ENCODE data around the gene SERPINA10. TPM values are rescaled to one million over a fixed set of nuclear protein-coding genes. Genes with fewer than 3 reads are reported as not detected.
A peak's percentile ranks its signal among the peaks of the same experiment; 100 is the strongest.

Gene SERPINA10
- total RNA-seq, 1 experiment from 2014 or later = 7.3 TPM

- DNase-seq = no peak
- intact Hi-C loops (cut with micrococcal nuclease; ENCODE audit: unreplicated experiment) = no loop called here
- TF ChIP-seq CTCF (IDR thresholded peaks at IDR 0.05; ENCODE audit: insufficient read depth in 1 of 2, low read depth in 1 of 2, low read length in 1 of 2, severe bottlenecking in 1 of 2, unreplicated experiment in 1 of 2) = no peak
- Mint-ChIP-seq H3K9me3 (ENCODE audit: unreplicated experiment) (peaks cover 9% of the 10 kb centered on the region), H3K4me1 (ENCODE audit: low read depth, unreplicated experiment) (peaks cover 9% of the 10 kb centered on the region), H3K27ac (ENCODE audit: unreplicated experiment) (no peak overlapping the region), H3K27me3 (ENCODE audit: insufficient read depth, unreplicated experiment) (no peaks in the 10 kb centered on the region), H3K36me3 (ENCODE audit: insufficient read depth, unreplicated experiment) (no peaks in the 10 kb centered on the region), H3K4me3 (ENCODE audit: unreplicated experiment) (no peak overlapping the region)
- Histone ChIP-seq H3K4me3 (ENCODE audit: low read depth, low read length) (no peak overlapping the region), H3K36me3 (ENCODE audit: control insufficient read depth, insufficient read depth, low read length) (0 out of 2 replicates have a peak, but pooled peaks cover 1% of the 10 kb centered on the region), H3K27me3 (replicated peaks; ENCODE audit: control insufficient read depth, insufficient read depth, low read length) (no peaks in the 10 kb centered on the region), H3K4me1 (peaks cover 46% of the 10 kb centered on the region), H3K9me3 (no peaks in the 10 kb centered on the region)
- BruUV-seq (replicated peaks) = no TSS peak
- ChIA-PET CTCF (no interaction called here), POLR2A (no interaction called here)
Observed at GRCh38 chr14:94295360-94296180, 2.5 kb upstream of the SERPINA10 start.

- H3K4me1 Mint-ChIP-seq (ENCODE audit: low read depth, unreplicated experiment) = peaks cover 9% of the 10 kb centered on the region
- H3K27me3 Mint-ChIP-seq (ENCODE audit: insufficient read depth, unreplicated experiment) = no peaks in the 10 kb centered on the region
- H3K9me3 ChIP-seq = no peaks in the 10 kb centered on the region
- ChIA-PET POLR2A (interaction anchor here (0.9 kb wide), 1 partner anchor 14 kb away, joined by 3 read pairs; no protein-coding TSS in a partner anchor), CTCF (interaction anchor here (1.0 to 1.2 kb wide), 2 partner anchors 192 to 193 kb away, joined by 3 to 4 read pairs; no protein-coding TSS in a partner anchor)
- peak overlapping the region; percentile 65 for H3K4me3 Mint-ChIP-seq (ENCODE audit: unreplicated experiment)
- H3K9me3 Mint-ChIP-seq (ENCODE audit: unreplicated experiment) = peaks cover under 1% of the 10 kb centered on the region
- peaks cover 1% of the 10 kb centered on the region; the same call in 1 of the 2 replicates for H3K36me3 ChIP-seq (ENCODE audit: control insufficient read depth, insufficient read depth, low read length)
- intact Hi-C loops (cut with micrococcal nuclease; ENCODE audit: unreplicated experiment) = loop anchor here (2.0 kb wide), 1 partner anchor 47 kb away; no protein-coding TSS in a partner anchor
- no peak for TF ChIP-seq CTCF (IDR thresholded peaks at IDR 0.05; ENCODE audit: insufficient read depth in 1 of 2, low read depth in 1 of 2, low read length in 1 of 2, severe bottlenecking in 1 of 2, unreplicated experiment in 1 of 2)
- no peak for DNase-seq
- H3K4me1 ChIP-seq = peaks cover 46% of the 10 kb centered on the region
- H3K27me3 ChIP-seq (replicated peaks; ENCODE audit: control insufficient read depth, insufficient read depth, low read length) = no peaks in the 10 kb centered on the region
- H3K4me3 ChIP-seq (ENCODE audit: low read depth, low read length) = no peak overlapping the region
- no TSS peak for BruUV-seq (replicated peaks)
- peak overlapping the region; percentile 81 for H3K27ac Mint-ChIP-seq (ENCODE audit: unreplicated experiment)
- H3K36me3 Mint-ChIP-seq (ENCODE audit: insufficient read depth, unreplicated experiment) = no peaks in the 10 kb centered on the region
Observed at GRCh38 chr14:94293578-94293924, 483 bp upstream of the SERPINA10 start.

GRCh38 chr14:94292526-94292871, 569 bp downstream of the SERPINA10 start:
- Mint-ChIP-seq H3K4me3 (ENCODE audit: unreplicated experiment) (peak overlapping the region; percentile 65), H3K27me3 (ENCODE audit: insufficient read depth, unreplicated experiment) (no peaks in the 10 kb centered on the region), H3K36me3 (ENCODE audit: insufficient read depth, unreplicated experiment) (no peaks in the 10 kb centered on the region), H3K9me3 (ENCODE audit: unreplicated experiment) (no peaks in the 10 kb centered on the region), H3K27ac (ENCODE audit: unreplicated experiment) (peak overlapping the region; percentile 81), H3K4me1 (ENCODE audit: low read depth, unreplicated experiment) (peaks cover 9% of the 10 kb centered on the region)
- ChIA-PET POLR2A (no interaction called here), CTCF (interaction anchor here (0.6 to 1.2 kb wide), 3 partner anchors 193 to 1047 kb away, joined by 3 to 4 read pairs (median 3); no protein-coding TSS in a partner anchor)
- BruUV-seq (replicated peaks) = TSS peak; percentile 38
- no peak for TF ChIP-seq CTCF (IDR thresholded peaks at IDR 0.05; ENCODE audit: insufficient read depth in 1 of 2, low read depth in 1 of 2, low read length in 1 of 2, severe bottlenecking in 1 of 2, unreplicated experiment in 1 of 2)
- H3K4me3 ChIP-seq (ENCODE audit: low read depth, low read length) = peak overlapping the region; percentile 26
- intact Hi-C loops (cut with micrococcal nuclease; ENCODE audit: unreplicated experiment) = loop anchor here (2.0 kb wide), 1 partner anchor 48 kb away; no protein-coding TSS in a partner anchor
- no peak for DNase-seq
- no peaks in the 10 kb centered on the region for H3K9me3 ChIP-seq
- peaks cover 41% of the 10 kb centered on the region for H3K4me1 ChIP-seq
- H3K27me3 ChIP-seq (replicated peaks; ENCODE audit: control insufficient read depth, insufficient read depth, low read length) = no peaks in the 10 kb centered on the region
- peaks cover 3% of the 10 kb centered on the region for H3K36me3 ChIP-seq (ENCODE audit: control insufficient read depth, insufficient read depth, low read length)

Measured in Caco-2 (cell line).